ENCODE results near the gene SLC50A1.

DNA sequence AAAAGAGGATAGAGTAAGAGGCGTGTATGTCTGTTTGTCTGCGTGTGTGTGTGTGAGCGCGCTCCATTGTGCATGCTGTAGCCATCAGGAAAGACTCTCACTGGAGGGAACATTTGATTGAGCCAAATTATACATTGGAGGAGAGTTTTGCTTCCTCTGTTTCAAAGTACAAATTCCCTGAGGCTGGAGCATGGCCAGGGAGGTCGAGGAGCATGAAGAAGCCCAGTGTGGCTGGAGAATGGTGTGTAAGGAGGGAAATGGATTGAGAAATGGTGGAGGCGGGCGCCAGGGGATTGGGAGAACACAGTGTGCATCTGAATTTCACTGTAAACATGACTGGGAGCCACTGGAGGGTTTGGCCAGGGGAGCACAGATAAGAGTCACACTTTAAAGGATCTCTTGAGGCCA is 30.0 kb upstream of the SLC50A1 start:
- TF ChIP-seq NFRKB (IDR thresholded peaks at IDR 0.05) (no peak), ZNF384 (IDR thresholded peaks at IDR 0.05) (no peak), SP1 (IDR thresholded peaks at IDR 0.05) (no peak), SUZ12 (IDR thresholded peaks at IDR 0.05) (no peak), ARNT (IDR thresholded peaks at IDR 0.05) (no peak), LEF1 (IDR thresholded peaks at IDR 0.05; ENCODE audit: borderline replicate concordance) (no peak), FOXA1 (IDR thresholded peaks at IDR 0.05) (no peak)
- TF ChIP-seq, protein P1, sequence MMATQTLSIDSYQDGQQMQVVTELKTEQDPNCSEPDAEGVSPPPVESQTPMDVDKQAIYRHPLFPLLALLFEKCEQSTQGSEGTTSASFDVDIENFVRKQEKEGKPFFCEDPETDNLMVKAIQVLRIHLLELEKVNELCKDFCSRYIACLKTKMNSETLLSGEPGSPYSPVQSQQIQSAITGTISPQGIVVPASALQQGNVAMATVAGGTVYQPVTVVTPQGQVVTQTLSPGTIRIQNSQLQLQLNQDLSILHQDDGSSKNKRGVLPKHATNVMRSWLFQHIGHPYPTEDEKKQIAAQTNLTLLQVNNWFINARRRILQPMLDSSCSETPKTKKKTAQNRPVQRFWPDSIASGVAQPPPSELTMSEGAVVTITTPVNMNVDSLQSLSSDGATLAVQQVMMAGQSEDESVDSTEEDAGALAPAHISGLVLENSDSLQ (IDR thresholded peaks at IDR 0.05) = no peak

Measured in HEK293T (cell line).